Measurements from ENCODE around the gene KLHL17.

KLHL17 gene

GRCh38 chr1:960363-961131 is at the start of gene KLHL17:
Gene KLHL17, plus strand, starts transcription at chr1:960584. Its CDS starts 110 bp downstream, at chr1:960694.
- peak; percentile 72 for DNase-seq (ENCODE audit: low read depth)

- DNase-seq (ENCODE audit: low read depth) = no peak
These were observed 49.3 kb upstream of the KLHL17 start for GRCh38 chr1:910881-911721.

- DNase-seq (ENCODE audit: low read depth) = no peak
These were observed 48.3 kb upstream of the KLHL17 start for GRCh38 chr1:911875-912739.

GRCh38 chr1:912740-913301 is 47.6 kb upstream of the KLHL17 start:
- DNase-seq (ENCODE audit: low read depth) = no peak

GRCh38 chr1:913491-914130 is 46.8 kb upstream of the KLHL17 start:
- no peak for DNase-seq (ENCODE audit: low read depth)

GRCh38 chr1:914131-914890 is 46.1 kb upstream of the KLHL17 start:
- DNase-seq (ENCODE audit: low read depth) = no peak

- no peak for DNase-seq (ENCODE audit: low read depth)
These were observed 45.5 kb upstream of the KLHL17 start for GRCh38 chr1:914891-915280.

GRCh38 chr1:915295-916172 is 44.9 kb upstream of the KLHL17 start:
- DNase-seq (ENCODE audit: low read depth) = no peak

- no peak for DNase-seq (ENCODE audit: low read depth)
These were observed 44.0 kb upstream of the KLHL17 start for GRCh38 chr1:916173-917075.

- no peak for DNase-seq (ENCODE audit: low read depth)
These were observed 43.3 kb upstream of the KLHL17 start for GRCh38 chr1:917076-917459.

- no peak for DNase-seq (ENCODE audit: low read depth)
These were observed 42.8 kb upstream of the KLHL17 start for GRCh38 chr1:917466-918091.

- DNase-seq (ENCODE audit: low read depth) = no peak
These were observed 42.0 kb upstream of the KLHL17 start for GRCh38 chr1:918353-918752.

- DNase-seq (ENCODE audit: low read depth) = no peak
These were observed 41.5 kb upstream of the KLHL17 start for GRCh38 chr1:918843-919242.

GRCh38 chr1:919271-919872 is 41.0 kb upstream of the KLHL17 start:
- DNase-seq (ENCODE audit: low read depth) = no peak

GRCh38 chr1:920010-920409 is 40.4 kb upstream of the KLHL17 start:
- DNase-seq (ENCODE audit: low read depth) = no peak

GRCh38 chr1:920521-920920 is 39.9 kb upstream of the KLHL17 start:
- no peak for DNase-seq (ENCODE audit: low read depth)

- no peak for DNase-seq (ENCODE audit: low read depth)
These were observed 39.2 kb upstream of the KLHL17 start for GRCh38 chr1:921011-921837.
